Measurements from ENCODE around the gene COL27A1. TPM values are rescaled to one million over a fixed set of nuclear protein-coding genes. Genes with fewer than 3 reads are reported as not detected.
A peak's percentile ranks its signal among the peaks of the same experiment; 100 is the strongest.

COL27A1 gene
- total RNA-seq, 2 donors from 2014 or later, result 1.3 to 2.4 TPM

DNA sequence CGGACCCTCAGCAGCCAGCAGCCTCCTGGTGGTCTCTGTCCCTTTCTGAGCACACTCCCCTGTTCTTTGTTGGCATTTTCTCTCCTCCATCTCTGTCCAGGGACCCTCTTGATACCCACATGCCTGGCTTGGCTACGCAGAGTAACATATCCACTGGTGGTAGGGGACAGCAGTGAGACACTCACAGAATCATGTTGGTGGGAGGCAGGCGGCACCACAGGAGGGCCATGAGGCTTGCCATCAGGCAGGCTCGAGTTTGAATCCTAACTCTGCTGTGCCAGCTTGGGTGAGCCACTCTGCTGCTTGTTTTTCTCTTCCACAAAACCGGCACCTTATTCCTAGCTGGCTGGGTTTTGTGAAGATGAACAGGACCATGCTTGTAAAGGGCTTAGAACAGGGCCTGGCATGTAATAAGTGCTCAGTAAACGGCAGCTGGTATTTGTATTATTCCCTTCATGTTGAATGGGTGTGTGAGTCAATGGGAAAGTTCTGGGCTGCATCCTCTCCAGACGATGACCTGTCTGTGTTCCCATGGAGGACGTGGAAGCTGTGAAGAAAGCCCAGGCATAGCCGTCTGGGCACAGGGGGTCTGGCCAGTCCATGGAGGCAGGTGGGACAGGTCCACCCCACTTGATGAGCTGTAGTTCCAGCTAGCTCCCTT lies 2.3 kb downstream of the COL27A1 start:
- peak overlapping the region; percentile 57 to 59 for H3K4me3 Mint-ChIP-seq
- peaks cover 17% of the 10 kb centered on the region for H3K4me1 Mint-ChIP-seq (ENCODE audit: low read depth)
- no peaks in the 10 kb centered on the region for H3K9me3 Mint-ChIP-seq
- DNase-seq (no peak), ATAC-seq (replicated peaks in 1 of 2) (no peak)
- H3K27ac Mint-ChIP-seq, result no peak overlapping the region
- H3K36me3 Mint-ChIP-seq (ENCODE audit: insufficient read depth in 2 of 2), result no peaks in the 10 kb centered on the region
- H3K27me3 Mint-ChIP-seq (ENCODE audit: low read depth), result peaks cover 36% of the 10 kb centered on the region

DNA sequence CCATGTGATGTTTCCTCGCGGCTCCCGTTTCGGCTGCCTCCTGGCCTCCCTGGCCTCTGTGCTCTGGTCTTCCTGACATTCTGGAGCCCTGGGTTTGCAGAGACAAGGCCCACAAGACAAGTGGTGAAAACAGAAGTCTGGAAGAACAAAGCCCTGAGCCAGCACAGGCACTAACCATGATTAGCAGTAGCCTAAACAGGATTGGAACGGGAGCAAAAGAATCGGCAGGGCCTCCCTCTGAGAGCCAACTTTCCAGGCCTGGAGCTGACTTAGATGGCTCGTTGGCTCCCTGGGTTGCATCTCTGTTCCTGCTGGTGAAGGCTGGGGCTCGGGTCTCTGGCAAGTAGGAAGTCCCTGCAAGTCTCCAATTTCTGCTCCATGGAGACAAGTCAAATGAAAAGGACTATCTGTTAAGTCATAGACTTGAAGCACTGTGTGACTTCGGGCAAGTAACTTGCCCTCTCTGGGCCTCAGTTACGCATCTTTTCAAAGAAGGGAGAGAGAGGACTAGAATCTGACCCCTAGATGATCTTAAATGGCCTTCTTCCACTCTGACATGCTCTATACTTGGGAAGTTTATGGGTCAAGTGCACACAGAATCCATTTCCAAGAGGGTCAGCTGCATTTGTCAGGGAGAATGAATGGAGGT lies 3.3 kb downstream of the COL27A1 start:
- Mint-ChIP-seq H3K27me3 (ENCODE audit: low read depth) (peaks cover 31% of the 10 kb centered on the region), H3K27ac (no peak overlapping the region), H3K4me1 (ENCODE audit: low read depth) (peaks cover 17% of the 10 kb centered on the region), H3K36me3 (ENCODE audit: insufficient read depth in 2 of 2) (no peaks in the 10 kb centered on the region), H3K4me3 (no peak overlapping the region), H3K9me3 (no peaks in the 10 kb centered on the region)
- DNase-seq (no peak), ATAC-seq (replicated peaks in 1 of 2) (no peak)

DNA sequence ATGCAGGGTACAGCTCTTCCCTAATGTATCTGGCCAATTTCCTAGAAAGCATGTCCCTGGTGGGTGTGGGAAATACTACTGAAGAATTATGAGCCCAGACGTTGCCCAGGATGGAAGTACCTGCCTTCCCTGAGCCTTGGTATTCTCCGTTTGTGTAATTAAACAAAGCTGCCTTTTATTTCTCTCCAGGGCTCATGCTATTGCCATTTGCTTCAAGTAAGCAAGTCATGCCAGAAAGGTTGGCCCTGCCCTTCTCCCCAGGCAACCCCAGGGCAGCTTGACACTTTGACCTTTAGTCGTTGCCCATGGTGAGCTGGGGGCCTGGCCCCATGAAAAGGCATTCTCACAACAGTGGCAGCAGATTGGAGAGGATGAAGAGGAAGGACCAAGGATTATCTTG lies 4.4 kb downstream of the COL27A1 start:
- H3K27ac Mint-ChIP-seq, result no peak overlapping the region
- peaks cover 12% of the 10 kb centered on the region for H3K4me1 Mint-ChIP-seq (ENCODE audit: low read depth)
- peaks cover 24% of the 10 kb centered on the region for H3K27me3 Mint-ChIP-seq (ENCODE audit: low read depth)
- ATAC-seq (replicated peaks in 1 of 2), result no peak
- DNase-seq, result no peak
- no peaks in the 10 kb centered on the region for H3K36me3 Mint-ChIP-seq (ENCODE audit: insufficient read depth in 2 of 2)
- H3K9me3 Mint-ChIP-seq, result no peaks in the 10 kb centered on the region
- no peak overlapping the region for H3K4me3 Mint-ChIP-seq

DNA sequence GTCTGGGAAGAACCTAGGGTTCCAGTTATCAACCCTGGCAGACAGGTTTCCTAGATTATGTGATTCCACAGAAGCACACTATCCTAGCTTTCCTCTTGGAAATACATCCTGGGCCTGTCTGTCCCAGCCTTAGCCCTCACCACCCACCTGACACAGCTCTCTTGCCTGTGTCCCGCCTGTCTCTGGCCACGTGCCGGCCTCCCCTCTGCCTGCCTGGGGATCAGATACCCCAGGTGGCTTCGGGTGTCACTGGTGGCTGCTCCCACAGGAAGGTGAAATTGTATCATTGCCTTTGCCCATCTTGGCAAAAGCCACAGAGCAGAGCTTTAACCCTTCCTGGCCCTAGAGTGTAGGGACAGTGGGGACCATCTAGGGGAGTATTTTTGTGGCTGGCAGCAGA lies 6.2 kb downstream of the COL27A1 start:
- H3K27ac Mint-ChIP-seq, result no peak overlapping the region
- no peak for ATAC-seq (replicated peaks in 1 of 2)
- no peak overlapping the region for H3K4me3 Mint-ChIP-seq

DNA sequence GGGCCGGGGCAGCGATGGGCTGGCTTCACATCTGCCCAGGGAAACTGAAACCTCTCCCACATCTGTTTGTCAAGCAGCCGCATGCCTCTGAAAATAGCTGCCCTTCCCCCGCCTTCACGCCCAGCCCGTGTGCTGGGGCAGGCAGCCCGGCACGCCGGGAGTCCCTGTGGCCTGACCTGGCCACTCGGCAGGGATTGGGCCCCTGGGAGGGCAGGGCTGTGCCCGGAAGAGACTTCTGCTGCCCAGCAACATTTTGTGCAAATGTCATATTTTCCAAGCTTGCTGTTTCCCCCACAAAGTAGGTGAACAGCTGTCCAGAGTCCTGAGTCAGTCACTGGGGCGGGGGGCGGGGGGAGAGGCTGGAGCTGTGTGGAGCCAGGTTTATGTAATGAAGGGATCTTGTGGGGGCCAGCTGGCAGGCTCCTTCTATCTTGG lies 8.2 kb downstream of the COL27A1 start:
- Mint-ChIP-seq H3K27ac (no peak overlapping the region), H3K4me3 (no peak overlapping the region), H3K27me3 (ENCODE audit: low read depth) (no peaks in the 10 kb centered on the region), H3K4me1 (ENCODE audit: low read depth) (no peaks in the 10 kb centered on the region), H3K36me3 (ENCODE audit: insufficient read depth in 2 of 2) (no peaks in the 10 kb centered on the region), H3K9me3 (no peaks in the 10 kb centered on the region)
- ATAC-seq (replicated peaks in 1 of 2) (peak in 1 of 2 donors; percentile 17), DNase-seq (no peak)

More for the DNA sequence above, 6.2 kb downstream of the COL27A1 start:
- Mint-ChIP-seq H3K36me3 (ENCODE audit: insufficient read depth in 2 of 2) (no peaks in the 10 kb centered on the region), H3K4me1 (ENCODE audit: low read depth) (peaks cover 2% of the 10 kb centered on the region), H3K9me3 (no peaks in the 10 kb centered on the region), H3K27me3 (ENCODE audit: low read depth) (peaks cover 14% of the 10 kb centered on the region)
- DNase-seq, result no peak

DNA sequence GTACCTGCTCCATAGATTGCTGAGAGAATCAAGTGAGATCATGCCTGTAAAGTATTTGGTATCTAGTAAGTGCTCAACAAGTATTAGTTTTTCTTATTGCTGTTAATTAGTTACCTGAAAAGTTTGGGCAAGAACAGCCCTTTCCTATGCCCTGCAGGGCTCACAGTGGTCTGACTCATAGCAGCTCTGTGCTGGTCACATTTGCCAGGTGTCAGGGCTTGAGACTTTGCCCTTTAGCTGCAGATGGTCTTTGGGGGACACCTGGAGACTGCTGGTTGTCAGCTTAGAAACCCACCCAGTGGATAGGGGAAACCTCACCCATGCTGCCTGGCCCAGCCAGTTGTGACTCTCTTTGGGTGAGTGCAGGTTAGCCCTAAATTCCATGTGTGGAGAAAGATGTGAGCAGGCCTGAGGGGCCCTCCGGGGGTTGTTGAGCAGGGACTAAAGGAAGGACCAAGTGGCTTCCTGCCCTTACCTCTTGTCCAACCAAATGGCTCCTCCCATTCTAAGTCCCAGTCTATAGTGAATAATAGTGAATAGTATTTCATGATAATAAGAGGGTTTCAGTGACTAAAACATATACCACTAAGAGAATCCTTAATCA lies 9.0 kb downstream of the COL27A1 start:
- Mint-ChIP-seq H3K27me3 (ENCODE audit: low read depth) (no peaks in the 10 kb centered on the region), H3K4me1 (ENCODE audit: low read depth) (no peaks in the 10 kb centered on the region), H3K27ac (no peak overlapping the region), H3K4me3 (no peak overlapping the region), H3K9me3 (no peaks in the 10 kb centered on the region), H3K36me3 (ENCODE audit: insufficient read depth in 2 of 2) (no peaks in the 10 kb centered on the region)
- no peak for ATAC-seq (replicated peaks in 1 of 2)
- no peak for DNase-seq

DNA sequence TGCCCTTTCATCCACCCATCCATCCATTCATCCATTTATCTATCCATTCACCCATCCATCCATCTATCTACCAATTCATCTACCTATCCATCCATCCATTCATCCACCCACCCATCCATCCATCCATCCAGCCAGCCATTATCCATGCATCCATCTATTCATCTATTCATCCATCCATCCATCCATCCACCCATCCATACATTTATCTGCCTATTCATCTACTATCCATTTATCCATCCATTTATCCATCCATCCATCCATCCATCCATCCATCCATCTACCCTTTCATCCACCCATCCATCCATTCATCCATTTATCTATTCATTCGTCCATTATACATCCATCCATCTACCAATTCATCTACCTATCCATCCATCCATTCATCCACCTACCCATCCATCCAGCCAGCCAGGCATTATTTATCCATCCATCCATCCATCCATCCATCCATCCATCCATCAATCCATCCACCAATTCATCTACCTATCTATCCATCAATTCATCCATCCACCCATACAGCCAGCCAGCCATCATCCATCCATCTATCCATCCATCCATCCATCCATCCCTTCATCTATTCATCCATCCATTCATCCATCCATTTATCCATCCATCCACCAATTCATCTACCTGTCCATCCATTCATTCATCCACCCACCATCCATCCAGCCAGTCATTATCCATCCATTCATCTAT lies 10.2 kb downstream of the COL27A1 start:
- H3K9me3 Mint-ChIP-seq, result no peaks in the 10 kb centered on the region
- H3K27me3 Mint-ChIP-seq (ENCODE audit: low read depth), result no peaks in the 10 kb centered on the region
- DNase-seq, result no peak
- no peak overlapping the region for H3K4me3 Mint-ChIP-seq
- H3K36me3 Mint-ChIP-seq (ENCODE audit: insufficient read depth in 2 of 2), result no peaks in the 10 kb centered on the region
- no peak overlapping the region for H3K27ac Mint-ChIP-seq
- H3K4me1 Mint-ChIP-seq (ENCODE audit: low read depth), result no peaks in the 10 kb centered on the region
- no peak for ATAC-seq (replicated peaks in 1 of 2)

DNA sequence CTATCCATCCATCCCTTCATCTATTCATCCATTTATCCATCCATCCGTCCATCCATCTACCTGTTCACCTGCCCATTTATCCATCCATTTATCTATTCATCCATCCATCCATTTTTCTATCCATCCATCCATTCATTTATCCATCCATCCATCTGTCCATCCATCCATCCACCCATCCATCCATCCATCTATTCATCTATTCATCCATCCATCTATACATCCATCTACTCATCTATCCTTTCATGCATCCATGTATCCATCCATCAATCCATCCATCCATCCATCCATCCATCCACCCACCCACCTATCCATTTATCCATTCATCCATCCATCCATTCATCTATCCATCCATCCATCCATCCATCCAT lies 10.8 kb downstream of the COL27A1 start:
- Mint-ChIP-seq H3K4me1 (ENCODE audit: low read depth) (no peaks in the 10 kb centered on the region), H3K36me3 (ENCODE audit: insufficient read depth in 2 of 2) (no peaks in the 10 kb centered on the region), H3K9me3 (no peaks in the 10 kb centered on the region), H3K27ac (no peak overlapping the region), H3K4me3 (no peak overlapping the region), H3K27me3 (ENCODE audit: low read depth) (no peaks in the 10 kb centered on the region)
- ATAC-seq (replicated peaks in 1 of 2) (no peak), DNase-seq (no peak)

DNA sequence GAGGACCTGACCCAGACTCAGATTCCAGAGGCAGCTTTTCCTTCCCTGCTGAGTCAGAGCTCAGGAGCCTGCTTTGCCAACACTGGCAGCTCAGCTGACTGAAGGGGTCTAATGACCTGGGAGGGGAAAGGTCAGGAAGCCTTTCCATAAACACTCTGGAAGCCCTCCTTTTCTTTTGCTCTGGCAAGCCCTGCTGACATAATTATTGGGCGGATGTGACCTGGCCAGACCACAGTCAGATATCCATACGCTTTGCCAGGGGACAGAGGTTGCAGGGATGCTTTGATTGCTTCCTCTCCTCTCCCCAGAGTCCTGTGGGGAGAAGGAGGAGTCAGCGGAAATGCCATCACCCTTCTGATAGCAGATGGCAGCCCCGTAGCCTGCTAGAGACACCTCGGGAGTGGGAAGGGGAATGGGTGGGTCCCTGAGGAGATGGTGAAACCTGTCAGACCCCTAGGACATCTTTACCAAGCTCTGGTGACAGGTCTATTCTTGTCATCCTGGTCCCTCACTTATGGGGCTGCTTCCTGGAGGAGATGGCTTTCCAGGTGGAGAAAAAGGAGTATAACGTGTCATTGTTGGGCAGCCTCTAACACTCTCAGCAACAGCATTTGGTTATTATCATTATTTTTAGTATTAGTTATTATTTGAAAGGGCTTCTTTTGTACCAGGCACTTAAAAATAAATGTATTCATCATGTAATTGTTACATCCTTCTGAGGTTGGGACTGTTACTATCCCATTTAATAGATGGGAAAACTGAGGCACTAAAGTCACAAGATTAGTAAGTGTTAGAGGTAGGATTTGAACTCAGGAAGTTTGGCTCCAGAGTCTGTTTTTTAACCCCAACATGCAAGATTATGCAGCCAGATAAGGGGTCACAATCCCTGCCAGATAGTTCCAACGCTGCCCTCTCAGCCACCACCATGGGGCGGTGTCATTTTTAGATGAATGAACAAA lies 11.6 kb downstream of the COL27A1 start:
- H3K27me3 Mint-ChIP-seq (ENCODE audit: low read depth), result no peaks in the 10 kb centered on the region
- no peak for DNase-seq
- H3K4me1 Mint-ChIP-seq (ENCODE audit: low read depth), result no peaks in the 10 kb centered on the region
- H3K9me3 Mint-ChIP-seq, result no peaks in the 10 kb centered on the region
- H3K4me3 Mint-ChIP-seq, result no peak overlapping the region
- no peak overlapping the region for H3K27ac Mint-ChIP-seq
- no peaks in the 10 kb centered on the region for H3K36me3 Mint-ChIP-seq (ENCODE audit: insufficient read depth in 2 of 2)
- no peak for ATAC-seq (replicated peaks in 1 of 2)

DNA sequence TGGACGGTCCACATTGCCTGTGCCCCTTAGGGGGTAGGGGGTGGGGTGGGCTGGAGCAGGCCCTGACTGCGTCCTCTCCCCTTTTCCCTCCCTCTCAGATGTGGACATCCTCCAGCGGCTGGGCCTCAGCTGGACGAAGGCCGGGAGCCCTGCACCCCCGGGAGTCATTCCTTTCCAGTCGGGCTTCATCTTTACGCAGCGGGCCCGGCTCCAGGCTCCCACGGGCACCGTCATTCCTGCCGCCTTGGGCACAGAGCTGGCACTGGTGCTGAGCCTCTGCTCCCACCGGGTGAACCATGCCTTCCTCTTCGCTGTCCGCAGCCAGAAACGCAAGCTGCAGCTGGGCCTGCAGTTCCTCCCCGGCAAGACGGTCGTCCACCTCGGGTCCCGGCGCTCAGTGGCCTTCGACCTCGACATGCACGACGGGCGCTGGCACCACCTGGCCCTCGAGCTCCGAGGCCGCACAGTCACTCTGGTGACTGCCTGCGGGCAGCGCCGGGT lies 12.3 kb downstream of the COL27A1 start:
- no peak for DNase-seq

DNA sequence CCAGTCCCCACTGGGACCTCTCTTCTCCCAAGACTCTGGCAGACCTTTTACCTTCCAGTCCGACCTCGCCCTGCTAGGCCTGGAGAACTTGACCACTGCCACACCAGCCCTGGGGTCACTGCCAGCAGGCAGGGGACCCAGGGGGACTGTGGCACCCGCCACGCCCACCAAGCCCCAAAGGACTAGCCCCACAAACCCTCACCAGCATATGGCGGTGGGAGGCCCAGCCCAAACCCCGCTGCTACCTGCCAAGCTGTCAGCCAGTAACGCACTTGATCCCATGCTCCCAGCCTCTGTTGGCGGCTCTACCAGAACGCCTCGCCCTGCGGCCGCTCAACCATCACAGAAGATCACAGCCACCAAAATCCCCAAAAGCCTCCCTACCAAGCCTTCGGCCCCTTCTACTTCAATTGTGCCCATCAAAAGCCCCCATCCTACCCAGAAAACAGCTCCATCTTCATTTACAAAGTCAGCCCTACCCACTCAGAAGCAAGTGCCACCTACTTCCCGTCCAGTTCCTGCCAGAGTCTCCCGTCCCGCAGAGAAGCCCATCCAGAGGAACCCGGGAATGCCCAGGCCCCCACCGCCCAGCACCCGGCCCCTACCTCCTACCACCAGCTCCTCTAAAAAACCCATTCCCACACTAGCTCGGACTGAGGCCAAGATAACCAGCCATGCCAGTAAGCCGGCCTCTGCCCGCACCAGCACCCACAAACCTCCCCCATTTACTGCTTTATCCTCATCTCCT lies 13.1 kb downstream of the COL27A1 start:
- H3K27me3 Mint-ChIP-seq (ENCODE audit: low read depth), result no peaks in the 10 kb centered on the region
- ATAC-seq (replicated peaks in 1 of 2), result no peak
- no peaks in the 10 kb centered on the region for H3K9me3 Mint-ChIP-seq
- DNase-seq, result no peak
- no peaks in the 10 kb centered on the region for H3K36me3 Mint-ChIP-seq (ENCODE audit: insufficient read depth in 2 of 2)
- no peaks in the 10 kb centered on the region for H3K4me1 Mint-ChIP-seq (ENCODE audit: low read depth)
- no peak overlapping the region for H3K27ac Mint-ChIP-seq
- H3K4me3 Mint-ChIP-seq, result no peak overlapping the region

More for the DNA sequence above, 12.3 kb downstream of the COL27A1 start:
- H3K4me3 Mint-ChIP-seq, result no peak overlapping the region
- H3K4me1 Mint-ChIP-seq (ENCODE audit: low read depth), result no peaks in the 10 kb centered on the region
- no peaks in the 10 kb centered on the region for H3K27me3 Mint-ChIP-seq (ENCODE audit: low read depth)
- no peak overlapping the region for H3K27ac Mint-ChIP-seq
- no peak for ATAC-seq (replicated peaks in 1 of 2)
- no peaks in the 10 kb centered on the region for H3K36me3 Mint-ChIP-seq (ENCODE audit: insufficient read depth in 2 of 2)
- H3K9me3 Mint-ChIP-seq, result no peaks in the 10 kb centered on the region

Measured in activated T-cell treated with anti-CD3 and anti-CD28 coated beads, Interleukin-2, amount 50 U/mL, for 72 hours (primary cell).